ENCODE measurements around the gene OXTR.

OXTR gene

DNA sequence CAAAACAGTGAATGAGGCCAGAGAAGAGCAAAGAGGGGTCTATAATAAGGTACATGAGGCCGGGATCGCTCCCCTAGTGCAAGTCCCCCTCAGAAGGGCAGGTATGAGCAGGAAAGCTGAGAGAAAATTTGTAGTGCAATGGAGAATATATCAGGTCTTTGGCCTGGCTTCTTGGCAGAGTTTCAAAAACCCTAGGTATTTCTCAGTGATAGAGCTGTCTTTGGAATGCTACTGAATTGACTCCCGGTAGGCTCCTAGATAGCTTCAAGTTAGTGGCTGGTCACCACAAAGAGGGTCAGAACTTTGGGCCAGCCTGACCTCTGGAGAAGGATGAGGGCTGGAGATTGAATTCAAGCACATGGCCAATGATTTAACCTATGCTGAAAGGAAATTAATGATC is 30.6 kb upstream of the OXTR start:
- H3K9ac ChIP-seq (ENCODE audit: insufficient read length, low read depth) = no peak overlapping the region
- TF ChIP-seq SUZ12 (IDR thresholded peaks at IDR 0.05; ENCODE audit: extremely low read depth, insufficient read depth, insufficient read length) = no peak
- no peak for TF ChIP-seq YY1 (IDR thresholded peaks at IDR 0.05; ENCODE audit: insufficient read depth, insufficient read length)
- no peak for TF ChIP-seq ZNF274 (IDR thresholded peaks at IDR 0.05; ENCODE audit: low read depth, low read length)
- H3K4me1 ChIP-seq (ENCODE audit: insufficient read depth, insufficient read length) = no peaks in the 10 kb centered on the region

GRCh38 chr3:8794247-8794646 is 24.8 kb upstream of the OXTR start:
- no peaks in the 10 kb centered on the region for H3K4me1 ChIP-seq (ENCODE audit: insufficient read depth, insufficient read length)
- H3K9ac ChIP-seq (ENCODE audit: insufficient read length, low read depth) = no peak overlapping the region
- H3K9me3 ChIP-seq (ENCODE audit: insufficient read depth, low read length) = peaks cover 2% of the 10 kb centered on the region; the same call in 1 of the 2 replicates
- DNase-seq (ENCODE audit: low read depth, low spot score) = no peak
- no peak overlapping the region for H3K4me3 ChIP-seq (ENCODE audit: insufficient read length, low read depth)
- H3K36me3 ChIP-seq (ENCODE audit: insufficient read depth, insufficient read length, low read length) = no peaks in the 10 kb centered on the region
- TF ChIP-seq YY1 (IDR thresholded peaks at IDR 0.05; ENCODE audit: insufficient read depth, insufficient read length) (no peak), SUZ12 (IDR thresholded peaks at IDR 0.05; ENCODE audit: extremely low read depth, insufficient read depth, insufficient read length) (no peak), ZNF274 (IDR thresholded peaks at IDR 0.05; ENCODE audit: low read depth, low read length) (no peak)
- H3K27me3 ChIP-seq (ENCODE audit: insufficient read depth, insufficient read length) = no peaks in the 10 kb centered on the region

More for the DNA sequence above, 30.6 kb upstream of the OXTR start:
- H3K9me3 ChIP-seq (ENCODE audit: insufficient read depth, low read length) = peaks cover 14% of the 10 kb centered on the region; the same call in 1 of the 2 replicates
- no peaks in the 10 kb centered on the region for H3K36me3 ChIP-seq (ENCODE audit: insufficient read depth, insufficient read length, low read length)
- H3K27me3 ChIP-seq (ENCODE audit: insufficient read depth, insufficient read length) = no peaks in the 10 kb centered on the region
- H3K4me3 ChIP-seq (ENCODE audit: insufficient read length, low read depth) = no peak overlapping the region
- DNase-seq (ENCODE audit: low read depth, low spot score) = no peak

- no peak overlapping the region for H3K9ac ChIP-seq (ENCODE audit: insufficient read length, low read depth)
- no peaks in the 10 kb centered on the region for H3K4me1 ChIP-seq (ENCODE audit: insufficient read depth, insufficient read length)
- H3K4me3 ChIP-seq (ENCODE audit: insufficient read length, low read depth) = no peak overlapping the region
- H3K27me3 ChIP-seq (ENCODE audit: insufficient read depth, insufficient read length) = no peaks in the 10 kb centered on the region
- no peaks in the 10 kb centered on the region for H3K36me3 ChIP-seq (ENCODE audit: insufficient read depth, insufficient read length, low read length)
- no peak for TF ChIP-seq YY1 (IDR thresholded peaks at IDR 0.05; ENCODE audit: insufficient read depth, insufficient read length)
- no peak for TF ChIP-seq SUZ12 (IDR thresholded peaks at IDR 0.05; ENCODE audit: extremely low read depth, insufficient read depth, insufficient read length)
- TF ChIP-seq ZNF274 (IDR thresholded peaks at IDR 0.05; ENCODE audit: low read depth, low read length) = no peak
- DNase-seq (ENCODE audit: low read depth, low spot score) = no peak
- peaks cover 7% of the 10 kb centered on the region; the same call in 1 of the 2 replicates for H3K9me3 ChIP-seq (ENCODE audit: insufficient read depth, low read length)
Observed at GRCh38 chr3:8793242-8793641, 23.8 kb upstream of the OXTR start.

- peaks cover 22% of the 10 kb centered on the region for H3K9me3 ChIP-seq (ENCODE audit: insufficient read depth, low read length)
- TF ChIP-seq ZNF274 (IDR thresholded peaks at IDR 0.05; ENCODE audit: low read depth, low read length) (no peak), SUZ12 (IDR thresholded peaks at IDR 0.05; ENCODE audit: extremely low read depth, insufficient read depth, insufficient read length) (no peak), YY1 (IDR thresholded peaks at IDR 0.05; ENCODE audit: insufficient read depth, insufficient read length) (no peak)
- no peak overlapping the region for H3K4me3 ChIP-seq (ENCODE audit: insufficient read length, low read depth)
Observed at GRCh38 chr3:8790529-8790928, 21.1 kb upstream of the OXTR start.

DNA sequence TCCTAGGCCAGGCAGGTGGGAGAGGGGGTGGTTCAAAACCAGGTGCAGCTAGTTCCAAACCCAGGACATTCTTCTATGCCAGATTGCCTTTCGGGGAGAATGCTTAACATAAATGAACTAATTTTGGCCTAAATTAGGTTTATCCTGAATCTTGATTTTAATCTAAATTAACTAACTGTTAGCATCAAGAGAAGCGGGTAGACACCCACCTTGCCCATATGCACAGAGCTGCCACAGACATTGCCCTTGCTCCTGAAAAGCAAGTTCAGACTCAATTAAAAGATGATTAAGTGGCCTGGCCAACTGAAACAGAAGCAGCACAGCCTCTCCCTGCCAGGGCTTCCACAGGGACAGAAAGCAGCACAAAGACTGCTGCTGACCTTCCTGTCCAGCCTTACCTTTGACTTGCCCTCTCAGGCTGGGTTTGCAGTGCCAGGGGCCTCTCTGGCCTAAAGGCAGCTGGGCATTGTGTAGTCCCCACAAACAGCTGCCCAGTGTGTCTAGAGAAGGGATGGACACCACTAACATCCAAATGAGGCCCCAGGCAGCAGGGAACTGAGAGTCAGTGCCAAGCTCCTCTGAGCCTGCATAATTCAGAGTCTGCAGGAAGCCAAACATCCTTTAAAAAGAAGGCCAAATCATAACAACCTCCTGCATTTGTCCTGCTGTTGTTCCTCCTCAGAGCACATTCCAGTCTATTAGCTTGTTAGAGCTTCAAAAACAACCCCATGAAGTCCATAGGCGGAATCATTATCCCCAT is 15.4 kb upstream of the OXTR start:
- H3K9me3 ChIP-seq (ENCODE audit: insufficient read depth, low read length) = peaks cover 22% of the 10 kb centered on the region
- no peaks in the 10 kb centered on the region for H3K4me1 ChIP-seq (ENCODE audit: insufficient read depth, insufficient read length)
- no peaks in the 10 kb centered on the region for H3K36me3 ChIP-seq (ENCODE audit: insufficient read depth, insufficient read length, low read length)
- H3K9ac ChIP-seq (ENCODE audit: insufficient read length, low read depth) = no peak overlapping the region
- H3K27me3 ChIP-seq (ENCODE audit: insufficient read depth, insufficient read length) = no peaks in the 10 kb centered on the region
- no peak for DNase-seq (ENCODE audit: low read depth, low spot score)
- H3K4me3 ChIP-seq (ENCODE audit: insufficient read length, low read depth) = no peak overlapping the region
- TF ChIP-seq ZNF274 (IDR thresholded peaks at IDR 0.05; ENCODE audit: low read depth, low read length) (no peak), YY1 (IDR thresholded peaks at IDR 0.05; ENCODE audit: insufficient read depth, insufficient read length) (no peak), SUZ12 (IDR thresholded peaks at IDR 0.05; ENCODE audit: extremely low read depth, insufficient read depth, insufficient read length) (no peak)

More at GRCh38 chr3:8790529-8790928, 21.1 kb upstream of the OXTR start:
- H3K9ac ChIP-seq (ENCODE audit: insufficient read length, low read depth) = no peak overlapping the region
- DNase-seq (ENCODE audit: low read depth, low spot score) = no peak
- H3K4me1 ChIP-seq (ENCODE audit: insufficient read depth, insufficient read length) = no peaks in the 10 kb centered on the region
- H3K36me3 ChIP-seq (ENCODE audit: insufficient read depth, insufficient read length, low read length) = no peaks in the 10 kb centered on the region
- no peaks in the 10 kb centered on the region for H3K27me3 ChIP-seq (ENCODE audit: insufficient read depth, insufficient read length)

- no peak for DNase-seq (ENCODE audit: low read depth, low spot score)
- Histone ChIP-seq H3K36me3 (ENCODE audit: insufficient read depth, insufficient read length, low read length) (no peaks in the 10 kb centered on the region), H3K9me3 (ENCODE audit: insufficient read depth, low read length) (no peaks in the 10 kb centered on the region), H3K4me3 (ENCODE audit: insufficient read length, low read depth) (no peak overlapping the region), H3K9ac (ENCODE audit: insufficient read length, low read depth) (no peak overlapping the region), H3K27me3 (ENCODE audit: insufficient read depth, insufficient read length) (no peaks in the 10 kb centered on the region), H3K4me1 (ENCODE audit: insufficient read depth, insufficient read length) (peaks cover 3% of the 10 kb centered on the region)
- TF ChIP-seq YY1 (IDR thresholded peaks at IDR 0.05; ENCODE audit: insufficient read depth, insufficient read length) (no peak), ZNF274 (IDR thresholded peaks at IDR 0.05; ENCODE audit: low read depth, low read length) (no peak), SUZ12 (IDR thresholded peaks at IDR 0.05; ENCODE audit: extremely low read depth, insufficient read depth, insufficient read length) (no peak)
Observed at GRCh38 chr3:8780279-8780678, 10.9 kb upstream of the OXTR start.

DNA sequence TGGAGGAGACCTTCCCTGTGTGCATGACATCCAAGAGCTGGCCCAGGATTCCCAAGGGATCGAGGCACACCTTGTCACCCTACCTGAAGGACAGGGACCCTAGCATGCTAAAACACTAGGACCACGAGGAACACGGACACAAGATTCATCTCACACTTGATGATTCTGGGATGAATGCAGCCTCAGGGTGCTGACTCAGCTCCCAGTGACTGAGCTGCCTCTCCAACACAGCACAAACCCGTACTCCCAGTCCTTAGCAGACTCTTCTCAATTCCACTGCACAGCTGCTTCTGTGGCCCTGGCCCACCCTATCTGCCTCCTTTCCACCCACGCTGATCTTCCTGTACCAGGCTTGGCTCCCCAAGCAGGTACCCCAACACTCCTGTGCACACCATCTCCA is 9.1 kb upstream of the OXTR start:
- no peak for TF ChIP-seq YY1 (IDR thresholded peaks at IDR 0.05; ENCODE audit: insufficient read depth, insufficient read length)
- no peak for TF ChIP-seq SUZ12 (IDR thresholded peaks at IDR 0.05; ENCODE audit: extremely low read depth, insufficient read depth, insufficient read length)
- TF ChIP-seq ZNF274 (IDR thresholded peaks at IDR 0.05; ENCODE audit: low read depth, low read length) = no peak
- peaks cover 3% of the 10 kb centered on the region for H3K4me1 ChIP-seq (ENCODE audit: insufficient read depth, insufficient read length)
- no peaks in the 10 kb centered on the region for H3K36me3 ChIP-seq (ENCODE audit: insufficient read depth, insufficient read length, low read length)
- no peaks in the 10 kb centered on the region for H3K27me3 ChIP-seq (ENCODE audit: insufficient read depth, insufficient read length)
- no peak overlapping the region for H3K4me3 ChIP-seq (ENCODE audit: insufficient read length, low read depth)
- DNase-seq (ENCODE audit: low read depth, low spot score) = no peak
- H3K9me3 ChIP-seq (ENCODE audit: insufficient read depth, low read length) = no peaks in the 10 kb centered on the region
- no peak overlapping the region for H3K9ac ChIP-seq (ENCODE audit: insufficient read length, low read depth)
